ENCODE results near the gene ABHD2. TPM values are rescaled to one million over a fixed set of nuclear protein-coding genes. Genes with fewer than 3 reads are reported as not detected.

ABHD2 gene
- total and polyA plus RNA-seq, 2 donors (not counting 3 experiments of a cell fraction or from before 2014, with no cell fraction given), result 14.0 to 62.2 TPM

DNA sequence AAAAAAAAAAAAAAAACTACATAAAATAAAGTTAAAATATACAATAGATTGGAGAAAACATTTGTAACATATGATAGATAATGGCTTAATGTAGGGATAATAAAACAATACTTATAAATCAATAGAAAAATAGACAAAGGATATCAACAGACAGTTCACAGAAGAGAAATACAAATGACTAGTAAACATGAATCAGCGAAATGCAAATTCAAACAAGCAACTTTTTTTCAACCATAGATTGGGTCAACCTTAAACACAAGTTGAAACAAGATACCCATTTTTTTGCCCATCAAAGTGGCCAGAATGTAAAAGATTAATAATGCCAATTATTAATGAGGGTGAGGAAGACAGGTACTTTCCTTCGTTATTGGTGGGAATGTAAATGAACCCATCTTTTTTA lies 59.9 kb downstream of the ABHD2 start:
- Histone ChIP-seq H3K27me3 (ENCODE audit: control insufficient read depth in 2 of 2, insufficient read depth in 2 of 2, low read length in 2 of 2) (no peaks in the 10 kb centered on the region), H3K4me2 (ENCODE audit: insufficient read depth, low read length) (no peak overlapping the region), H4K20me1 (replicated peaks; ENCODE audit: control insufficient read depth, extremely low read depth, insufficient read depth, low read length) (no peaks in the 10 kb centered on the region), H3K9me1 (replicated peaks; ENCODE audit: control insufficient read depth, extremely low read depth, insufficient read depth, low read length) (no peaks in the 10 kb centered on the region), H3K4me3 (replicated peaks in 1 of 3; ENCODE audit: insufficient read depth in 1 of 3, low read depth in 1 of 3, low read length in 3 of 3) (no peak overlapping the region), H3K4me1 (ENCODE audit: control insufficient read depth, extremely low read depth, insufficient read depth, low read length) (peaks cover 17% of the 10 kb centered on the region), H3K9ac (replicated peaks; ENCODE audit: extremely low read depth, insufficient read depth, low read length) (no peak overlapping the region), H3K9me3 (replicated peaks; ENCODE audit: control insufficient read depth, insufficient read depth, low read length) (no peaks in the 10 kb centered on the region), H2AFZ (ENCODE audit: low read depth, low read length) (no peak overlapping the region), H3K79me2 (ENCODE audit: control insufficient read depth, insufficient read depth, low read length) (no peaks in the 10 kb centered on the region), H3K27ac (ENCODE audit: insufficient read depth, low read depth, low read length) (no peak overlapping the region), H3K36me3 (ENCODE audit: control insufficient read depth in 2 of 2, extremely low read depth in 1 of 2, insufficient read depth in 2 of 2, low read length in 2 of 2) (peaks cover 0 to 2% of the 10 kb centered on the region in 2 experiments)
- POLR2A ChIA-PET, result no interaction called here
- intact Hi-C loops (cut with micrococcal nuclease), result no loop called here
- no peak for FAIRE-seq
- CTCF ChIA-PET, result interaction anchor here (2.7 to 2.8 kb wide), 2 partner anchors 18 to 30 kb away, joined by 8 to 12 read pairs; no protein-coding TSS in a partner anchor
- TF ChIP-seq EZH2 (IDR thresholded peaks at IDR 0.05; ENCODE audit: borderline replicate concordance, low read depth, low read length, severe bottlenecking) (no peak), FOS (IDR thresholded peaks at IDR 0.05; ENCODE audit: borderline replicate concordance, insufficient read depth, low read length) (no peak), MYC (IDR thresholded peaks at IDR 0.05; ENCODE audit: low read depth, low read length) (no peak)
- no peak for DNase-seq (ENCODE audit: low read depth, low spot score)
- dilution Hi-C loops (cut with MboI; ENCODE audit: extremely low pct_ligation_motif_present, low sequenced_read_pairs), result no loop called here
- no TSS peak for BruUV-seq (replicated peaks)

DNA sequence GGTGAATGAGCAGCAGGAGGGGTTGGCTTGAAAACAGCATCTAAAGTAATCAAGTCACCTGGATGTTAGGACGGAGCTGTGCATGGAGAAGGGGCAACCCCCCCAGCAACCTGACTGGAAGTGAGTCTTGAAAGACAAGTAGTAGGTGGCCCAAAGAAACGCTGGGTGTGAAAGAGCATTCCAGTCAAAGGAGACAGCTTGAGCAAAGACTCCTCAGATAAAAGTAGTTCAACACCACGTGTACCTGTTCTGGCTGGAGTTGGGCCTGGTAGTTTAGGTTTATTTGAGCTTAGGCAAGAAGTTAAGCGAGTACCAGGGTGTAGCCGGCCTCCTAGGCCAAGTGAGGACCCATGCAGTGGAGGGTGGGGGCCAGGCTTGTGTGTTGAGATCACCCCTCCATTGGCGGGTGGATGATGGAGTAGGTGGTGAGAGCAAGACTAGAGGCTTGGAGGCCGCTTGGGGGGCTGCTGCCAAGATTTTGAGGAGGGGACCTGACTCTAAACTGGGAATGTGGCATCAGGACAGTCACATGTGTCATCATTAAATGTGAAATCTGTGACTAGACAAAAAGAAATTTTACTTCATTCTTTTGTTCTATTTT lies 61.3 kb downstream of the ABHD2 start:
- Histone ChIP-seq H3K27me3 (ENCODE audit: control insufficient read depth in 2 of 2, insufficient read depth in 2 of 2, low read length in 2 of 2) (no peaks in the 10 kb centered on the region), H3K27ac (ENCODE audit: insufficient read depth, low read depth, low read length) (no peak overlapping the region), H2AFZ (ENCODE audit: low read depth, low read length) (no peak overlapping the region), H3K9ac (replicated peaks; ENCODE audit: extremely low read depth, insufficient read depth, low read length) (no peak overlapping the region), H3K4me1 (ENCODE audit: control insufficient read depth, extremely low read depth, insufficient read depth, low read length) (peaks cover 8% of the 10 kb centered on the region), H3K79me2 (ENCODE audit: control insufficient read depth, insufficient read depth, low read length) (no peaks in the 10 kb centered on the region), H3K9me1 (replicated peaks; ENCODE audit: control insufficient read depth, extremely low read depth, insufficient read depth, low read length) (no peaks in the 10 kb centered on the region), H3K4me3 (replicated peaks in 1 of 3; ENCODE audit: insufficient read depth in 1 of 3, low read depth in 1 of 3, low read length in 3 of 3) (no peak overlapping the region), H4K20me1 (replicated peaks; ENCODE audit: control insufficient read depth, extremely low read depth, insufficient read depth, low read length) (no peaks in the 10 kb centered on the region), H3K4me2 (ENCODE audit: insufficient read depth, low read length) (no peak overlapping the region), H3K9me3 (replicated peaks; ENCODE audit: control insufficient read depth, insufficient read depth, low read length) (no peaks in the 10 kb centered on the region), H3K36me3 (ENCODE audit: control insufficient read depth in 2 of 2, extremely low read depth in 1 of 2, insufficient read depth in 2 of 2, low read length in 2 of 2) (peaks cover 0 to 2% of the 10 kb centered on the region in 2 experiments)
- FAIRE-seq, result no peak
- POLR2A ChIA-PET, result no interaction called here
- CTCF ChIA-PET, result interaction anchor here (0.8 to 4.3 kb wide), 9 partner anchors 9 to 92 kb away, joined by 3 to 23 read pairs (median 7); no protein-coding TSS in a partner anchor
- no peak for DNase-seq (ENCODE audit: low read depth, low spot score)
- no TSS peak for BruUV-seq (replicated peaks)
- intact Hi-C loops (cut with micrococcal nuclease) (no loop called here), dilution Hi-C loops (cut with MboI; ENCODE audit: extremely low pct_ligation_motif_present, low sequenced_read_pairs) (loop anchor here (25.0 kb wide), 1 partner anchor 87 kb away; no protein-coding TSS in a partner anchor)
- TF ChIP-seq POLR2A (IDR thresholded peaks at IDR 0.05; ENCODE audit: low read depth, low read length), result no peak
- no peak for TF ChIP-seq GATA2 (IDR thresholded peaks at IDR 0.05; ENCODE audit: insufficient read depth, insufficient read length, low read depth, low read length)
- TF ChIP-seq POLR2AphosphoS5 (IDR thresholded peaks at IDR 0.05; ENCODE audit: insufficient read depth, low read depth, low read length), result no peak
- TF ChIP-seq, protein P1, sequence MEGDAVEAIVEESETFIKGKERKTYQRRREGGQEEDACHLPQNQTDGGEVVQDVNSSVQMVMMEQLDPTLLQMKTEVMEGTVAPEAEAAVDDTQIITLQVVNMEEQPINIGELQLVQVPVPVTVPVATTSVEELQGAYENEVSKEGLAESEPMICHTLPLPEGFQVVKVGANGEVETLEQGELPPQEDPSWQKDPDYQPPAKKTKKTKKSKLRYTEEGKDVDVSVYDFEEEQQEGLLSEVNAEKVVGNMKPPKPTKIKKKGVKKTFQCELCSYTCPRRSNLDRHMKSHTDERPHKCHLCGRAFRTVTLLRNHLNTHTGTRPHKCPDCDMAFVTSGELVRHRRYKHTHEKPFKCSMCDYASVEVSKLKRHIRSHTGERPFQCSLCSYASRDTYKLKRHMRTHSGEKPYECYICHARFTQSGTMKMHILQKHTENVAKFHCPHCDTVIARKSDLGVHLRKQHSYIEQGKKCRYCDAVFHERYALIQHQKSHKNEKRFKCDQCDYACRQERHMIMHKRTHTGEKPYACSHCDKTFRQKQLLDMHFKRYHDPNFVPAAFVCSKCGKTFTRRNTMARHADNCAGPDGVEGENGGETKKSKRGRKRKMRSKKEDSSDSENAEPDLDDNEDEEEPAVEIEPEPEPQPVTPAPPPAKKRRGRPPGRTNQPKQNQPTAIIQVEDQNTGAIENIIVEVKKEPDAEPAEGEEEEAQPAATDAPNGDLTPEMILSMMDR (IDR thresholded peaks at IDR 0.05; ENCODE audit: extremely low read depth in 1 of 2, insufficient read depth in 1 of 2, low read depth in 1 of 2, low read length in 2 of 2), result no peak
- TF ChIP-seq MYC (IDR thresholded peaks at IDR 0.05; ENCODE audit: low read depth, low read length), result no peak
- no peak for TF ChIP-seq FOS (IDR thresholded peaks at IDR 0.05; ENCODE audit: borderline replicate concordance, insufficient read depth, low read length)
- no peak for TF ChIP-seq JUN (IDR thresholded peaks at IDR 0.05; ENCODE audit: borderline replicate concordance, insufficient read depth, insufficient read length, low read depth)

Measured in endothelial cell of umbilical vein (primary cell).